ENCODE measurements around the gene MEF2C. TPM values are rescaled to one million over a fixed set of nuclear protein-coding genes. Genes with fewer than 3 reads are reported as not detected.

Gene MEF2C
- total and polyA plus RNA-seq, 2 of the 13 experiments (the other 11 are each of a cell fraction or from before 2014, with no cell fraction given), result 0.02 TPM; not detected in 1

- TF ChIP-seq ZBTB33 (CRISPR knock-in tag; IDR thresholded peaks at IDR 0.05), result no peak
- TF ChIP-seq ZNF30 (CRISPR knock-in tag; IDR thresholded peaks at IDR 0.05), result no peak
- TF ChIP-seq STAG1 (CRISPR knock-in tag; IDR thresholded peaks at IDR 0.05), result peak; percentile 95
- no peak for TF ChIP-seq ZNF703 (CRISPR knock-in tag; IDR thresholded peaks at IDR 0.05; ENCODE audit: borderline replicate concordance)
- no peak for TF ChIP-seq GRHL1 (CRISPR knock-in tag; conservative IDR thresholded peaks at IDR 0.05)
- TF ChIP-seq MEIS2 (CRISPR knock-in tag; IDR thresholded peaks at IDR 0.05), result no peak
- no peak for TF ChIP-seq NCOA5 (CRISPR knock-in tag; IDR thresholded peaks at IDR 0.05)
- no peak for TF ChIP-seq PRDM15 (CRISPR knock-in tag; IDR thresholded peaks at IDR 0.05)
- no peak for TF ChIP-seq ZNF589 (CRISPR knock-in tag; conservative IDR thresholded peaks at IDR 0.05)
- TF ChIP-seq REPIN1 (CRISPR knock-in tag; IDR thresholded peaks at IDR 0.05; ENCODE audit: borderline replicate concordance, low read depth), result peak; percentile 32; the same call in 1 of the 2 replicates
- TF ChIP-seq PITX1 (CRISPR knock-in tag; IDR thresholded peaks at IDR 0.05), result no peak
- no peak for TF ChIP-seq NR2F6 (IDR thresholded peaks at IDR 0.05)
- no peak for TF ChIP-seq NR2F6 (CRISPR knock-in tag; IDR thresholded peaks at IDR 0.05)
- TF ChIP-seq NFE2L1 (CRISPR knock-in tag; IDR thresholded peaks at IDR 0.05; ENCODE audit: borderline replicate concordance), result no peak
- no peak for TF ChIP-seq ZNF251 (CRISPR knock-in tag; IDR thresholded peaks at IDR 0.05)
- no peak for TF ChIP-seq ZNF550 (CRISPR knock-in tag; IDR thresholded peaks at IDR 0.05; ENCODE audit: borderline replicate concordance)
- no peak for TF ChIP-seq ZNF597 (CRISPR knock-in tag; IDR thresholded peaks at IDR 0.05)
- no peak for TF ChIP-seq ZMYM2 (CRISPR knock-in tag; IDR thresholded peaks at IDR 0.05)
- TF ChIP-seq ZNF329 (CRISPR knock-in tag; IDR thresholded peaks at IDR 0.05; ENCODE audit: low read depth), result no peak
- TF ChIP-seq SNRNP70 (IDR thresholded peaks at IDR 0.05; ENCODE audit: low read depth, low read length), result no peak
These were observed 192.4 kb downstream of the MEF2C start (continued) for GRCh38 chr5:88690409-88691229.
